ENCODE results near the gene FABP7.

DNA sequence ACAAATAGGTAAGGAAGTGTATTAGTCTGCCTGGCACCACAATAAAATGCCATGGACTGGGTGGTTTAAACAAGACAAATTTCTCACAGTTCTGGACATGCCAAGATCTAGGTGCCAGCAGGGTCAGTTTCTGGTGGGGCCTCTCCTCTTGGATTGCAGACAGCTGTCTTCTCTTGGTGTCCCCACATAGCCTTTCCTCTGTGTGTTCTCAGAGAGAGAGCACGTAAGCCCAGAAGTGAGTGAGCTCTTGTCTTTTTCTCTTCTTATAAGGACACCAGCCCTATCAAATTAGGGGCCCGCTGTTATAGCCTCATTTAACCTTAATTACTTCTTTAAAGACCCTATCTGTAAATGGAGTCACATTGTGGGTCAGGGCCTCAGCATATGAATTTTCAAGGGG, 37.8 kb downstream of the FABP7 start:
- TF ChIP-seq, protein P1, sequence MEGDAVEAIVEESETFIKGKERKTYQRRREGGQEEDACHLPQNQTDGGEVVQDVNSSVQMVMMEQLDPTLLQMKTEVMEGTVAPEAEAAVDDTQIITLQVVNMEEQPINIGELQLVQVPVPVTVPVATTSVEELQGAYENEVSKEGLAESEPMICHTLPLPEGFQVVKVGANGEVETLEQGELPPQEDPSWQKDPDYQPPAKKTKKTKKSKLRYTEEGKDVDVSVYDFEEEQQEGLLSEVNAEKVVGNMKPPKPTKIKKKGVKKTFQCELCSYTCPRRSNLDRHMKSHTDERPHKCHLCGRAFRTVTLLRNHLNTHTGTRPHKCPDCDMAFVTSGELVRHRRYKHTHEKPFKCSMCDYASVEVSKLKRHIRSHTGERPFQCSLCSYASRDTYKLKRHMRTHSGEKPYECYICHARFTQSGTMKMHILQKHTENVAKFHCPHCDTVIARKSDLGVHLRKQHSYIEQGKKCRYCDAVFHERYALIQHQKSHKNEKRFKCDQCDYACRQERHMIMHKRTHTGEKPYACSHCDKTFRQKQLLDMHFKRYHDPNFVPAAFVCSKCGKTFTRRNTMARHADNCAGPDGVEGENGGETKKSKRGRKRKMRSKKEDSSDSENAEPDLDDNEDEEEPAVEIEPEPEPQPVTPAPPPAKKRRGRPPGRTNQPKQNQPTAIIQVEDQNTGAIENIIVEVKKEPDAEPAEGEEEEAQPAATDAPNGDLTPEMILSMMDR (conservative IDR thresholded peaks at IDR 0.05; ENCODE audit: low read length) = no peak
- no peak for TF ChIP-seq EZH2phosphoT487 (IDR thresholded peaks at IDR 0.05; ENCODE audit: borderline replicate concordance, low read depth, low read length)

Data from OCI-LY7 (cell line).